HepG2 (cell line): ENCODE data around the gene FAF1. TPM values are rescaled to one million over a fixed set of nuclear protein-coding genes. Genes with fewer than 3 reads are reported as not detected.
"Not testable (repeated sequence)": the region's sequence is repeated elsewhere in the genome, so short reads cannot be mapped to it uniquely, and the experiment has no call there.

Experiments used
- ATAC-seq: fragments of 200-7000 bp; cut with Tn5 transposase; 3 replicates; pipeline ENCODE4 v1.9.1; 2020; ENCODE audit warnings: mild to moderate bottlenecking, moderate library complexity
- BruUV-seq: library from RNA; stranded (reverse); fragments of 400-500 nt; replicated peaks from 2 replicates; lab custom pipeline; 2021; lab: Mats Ljungman, UMichigan
- CTCF ChIA-PET: fragments of 300-600 bp; formaldehyde crosslinking; extraction: SDS; loops from one replicate; lab custom pipeline; 2021; ENCODE audit warnings: low total read pairs, inconsistent platforms, low intra/inter-chr PET ratio; lab: Yijun Ruan, JAX
- POLR2A ChIA-PET: fragments of 350-600 bp; sonication (Branson Sonifier 250); formaldehyde crosslinking; loops from one replicate; lab custom pipeline; 2020; ENCODE audit warnings: antibody characterized with exemption, inconsistent platforms; lab: Yijun Ruan, JAX
- DNase-seq: peaks from one replicate; pipeline ENCODE4 v3.0.0-alpha.2; 2015; ENCODE audit warnings: low spot score
- FAIRE-seq: peaks from 3 replicates; lab custom pipeline; 2011; peaks lifted over from hg19 to GRCh38; lab: Jason Lieb, UNC
- H2AFZ ChIP-seq: one replicate; pipeline ENCODE4 v1.6.1; 2011; ENCODE audit warnings: low read length, inconsistent platforms
- H3K27ac ChIP-seq: fragments of 300-600 bp; 3 replicates; pipeline ENCODE4 v1.8.0; 2011; ENCODE audit warnings: mixed run types, mild to moderate bottlenecking, mixed read lengths, low read length, inconsistent platforms; ENCODE audit not compliant: insufficient read depth; ENCODE audit errors: extremely low read length
- H3K27me3 ChIP-seq, 2 experiments: fragments of 200-600 bp in 1 of 2; 2 replicates in 1 of 2; 3 replicates in 1 of 2; pipeline versions ENCODE4 v1.6.0 to v1.8.0; 2011; ENCODE audit warnings: low read length in 2 of 2, mild to moderate bottlenecking in 2 of 2, moderate library complexity in 2 of 2, inconsistent platforms in 1 of 2; ENCODE audit not compliant: insufficient read depth in 2 of 2, control insufficient read depth in 1 of 2
- H3K36me3 ChIP-seq, 2 experiments: fragments of 200-600 bp in 1 of 2; replicated peaks in 1 of 2; 2 replicates in 1 of 2; 3 replicates in 1 of 2; pipeline versions ENCODE4 v1.5.1 to v1.8.0; 2011; ENCODE audit warnings: low read length in 2 of 2, inconsistent platforms in 1 of 2; ENCODE audit not compliant: insufficient read depth in 2 of 2, control insufficient read depth in 1 of 2
- H3K4me1 ChIP-seq: 2 replicates; pipeline ENCODE4 v1.5.1; 2012; ENCODE audit warnings: low read length, inconsistent platforms; ENCODE audit not compliant: insufficient read depth
- H3K4me2 ChIP-seq: 2 replicates; pipeline ENCODE4 v1.6.0; 2011; ENCODE audit warnings: low read depth, low read length, inconsistent platforms
- H3K4me3 ChIP-seq, 3 experiments: fragments of 200-600 bp in 1 of 3; sonication (generic), shearing (Covaris generic) in 1 of 3; replicated peaks in 1 of 3; 2 replicates each; pipeline ENCODE4 v1.5.1; 2011 to 2016; ENCODE audit warnings: low read length in 3 of 3, inconsistent platforms in 2 of 3, low read depth in 2 of 3, mild to moderate bottlenecking in 2 of 3, control low read depth in 1 of 3, mixed read lengths in 1 of 3; ENCODE audit not compliant: insufficient read depth in 1 of 3
- H3K79me2 ChIP-seq: one replicate; pipeline ENCODE4 v1.6.1; 2011; ENCODE audit warnings: low read length, inconsistent platforms; ENCODE audit not compliant: insufficient read depth
- H3K9ac ChIP-seq: 2 replicates; pipeline ENCODE4 v1.6.0; 2011; ENCODE audit warnings: mild to moderate bottlenecking, low read depth, low read length, inconsistent platforms; ENCODE audit not compliant: insufficient read depth
- H3K9me3 ChIP-seq: 2 replicates; pipeline ENCODE4 v1.5.1; 2012; ENCODE audit warnings: mild to moderate bottlenecking, low read length
- H4K20me1 ChIP-seq: 2 replicates; pipeline ENCODE4 v1.6.0; 2011; ENCODE audit warnings: inconsistent platforms, mild to moderate bottlenecking, low read length, moderate library complexity; ENCODE audit not compliant: insufficient read depth
- ARNTL ChIP-seq: sonication (generic); formaldehyde crosslinking; IDR thresholded peaks from 2 replicates; pipeline ENCODE4 v1.4.0; 2020; ENCODE audit warnings: mild to moderate bottlenecking, missing genetic modification reagents
- GATAD1 ChIP-seq: IDR thresholded peaks from 2 replicates; pipeline ENCODE4 v1.6.1; 2016; ENCODE audit warnings: missing genetic modification reagents, missing compliant biosample characterization
- MAFK ChIP-seq, 2 experiments: IDR thresholded peaks in 1 of 2; conservative IDR thresholded peaks in 1 of 2; 2 replicates each; pipeline ENCODE4 v1.6.1; 2011; ENCODE audit warnings: improper control_type of control experiment in 2 of 2, low read length in 2 of 2
- RORA ChIP-seq: sonication (generic); formaldehyde crosslinking; IDR thresholded peaks from 2 replicates; pipeline ENCODE4 v1.5.0; 2020; ENCODE audit warnings: mild to moderate bottlenecking, missing genetic modification reagents, moderate library complexity
- ZNF326 ChIP-seq: sonication (generic); formaldehyde crosslinking; IDR thresholded peaks from 2 replicates; pipeline ENCODE4 v1.4.0; 2020; ENCODE audit warnings: missing genetic modification reagents, borderline replicate concordance
- ZSCAN30 ChIP-seq: sonication (generic); formaldehyde crosslinking; IDR thresholded peaks from 2 replicates; pipeline ENCODE4 v1.5.0; 2020; ENCODE audit warnings: mild to moderate bottlenecking, missing genetic modification reagents
- WGBS: methylation state at CpG from one replicate; pipeline ENCODE4 v1.1.6; 2017; ENCODE audit warnings: low lambda C conversion rate; 5-methylcytosine and 5-hydroxymethylcytosine counted together
- in situ Hi-C: cut with HindIII; loops from 2 replicates; pipeline ENCODE4 v1.10.0; 2017; ENCODE audit warnings: low pct_unique_long_range_greater_than_20kb; ENCODE audit not compliant: extremely low pct_ligation_motif_present
- intact Hi-C: fragments of 100-400 bp; cut with micrococcal nuclease; formaldehyde crosslinking; loops from one replicate; pipeline ENCODE4 v1.10.0; 2022; ENCODE audit not compliant: unreplicated experiment
- polyA plus RNA-seq, 8 experiments: library from polyadenylated mRNA; depleted of rRNA in 3 of 8; stranded (reverse) in 7 of 8; unstranded in 1 of 8; fragments of >200 nt; fragmentation: Illumina TruSeq in 4 of 8; extraction: Trizol in 4 of 8; gene quantifications; 2 replicates each; pipeline versions ENCODE4 v1.2.1 to v1.2.3, GENCODE V29; 2011 to 2016; ENCODE audit warnings: low read depth in 4 of 8, missing spikeins in 1 of 8, mixed read lengths in 1 of 8; ENCODE audit not compliant: insufficient read depth in 1 of 8
- total RNA-seq, 5 experiments: library from RNA; depleted of rRNA; stranded (reverse); fragments of >200 nt; fragmentation: Illumina TruSeq; extraction: Trizol; gene quantifications; 2 replicates each; pipeline ENCODE4 v1.2.3, GENCODE V29; 2016; ENCODE audit warnings: low read depth in 1 of 5
- TF ChIP-seq, protein P1 (sequence below): sonication (generic); formaldehyde crosslinking; IDR thresholded peaks from 2 replicates; pipeline ENCODE4 v1.4.0; 2020; ENCODE audit warnings: low read depth, mild to moderate bottlenecking, missing genetic modification reagents

FAF1 gene
- total and polyA plus RNA-seq, 2 of the 13 experiments (the other 11 are each of a cell fraction or from before 2014, with no cell fraction given) = 19.4 to 63.3 TPM

DNA sequence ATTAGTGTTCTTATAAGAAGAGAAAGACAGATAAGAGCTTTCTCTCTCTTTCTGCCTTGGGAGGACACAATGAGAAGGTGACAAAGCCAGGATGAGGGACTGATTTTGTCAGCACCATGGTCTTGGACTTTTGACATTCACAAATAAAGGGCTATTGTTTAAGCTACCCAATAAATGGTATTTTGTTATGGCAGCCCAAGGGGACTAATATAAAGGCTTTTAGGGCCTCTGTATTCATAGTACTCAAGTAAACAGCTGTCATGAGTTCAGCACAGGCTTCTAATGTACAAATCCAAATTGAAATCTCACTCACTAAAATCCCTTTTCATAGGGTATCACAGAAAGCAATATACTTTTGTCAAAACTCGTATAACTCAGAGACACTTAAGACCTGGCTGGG lies 242.7 kb downstream of the FAF1 start:
- H3K4me3 ChIP-seq = no peak overlapping the region
- no peaks in the 10 kb centered on the region for H3K9me3 ChIP-seq
- ATAC-seq = no peak
- peak; percentile 1 for DNase-seq
- WGBS = 100% methylated on average over 1 of the region's 1 CpG
- no peaks in the 10 kb centered on the region for H3K4me1 ChIP-seq
- H2AFZ ChIP-seq = no peak overlapping the region
- no peaks in the 10 kb centered on the region for H4K20me1 ChIP-seq
- TF ChIP-seq ARNTL (CRISPR knock-in tag) (no peak), GATAD1 (CRISPR knock-in tag) (no peak), RORA (no peak), ZNF326 (CRISPR knock-in tag) (no peak), ZSCAN30 (CRISPR knock-in tag) (no peak)
- TF ChIP-seq, protein P1, sequence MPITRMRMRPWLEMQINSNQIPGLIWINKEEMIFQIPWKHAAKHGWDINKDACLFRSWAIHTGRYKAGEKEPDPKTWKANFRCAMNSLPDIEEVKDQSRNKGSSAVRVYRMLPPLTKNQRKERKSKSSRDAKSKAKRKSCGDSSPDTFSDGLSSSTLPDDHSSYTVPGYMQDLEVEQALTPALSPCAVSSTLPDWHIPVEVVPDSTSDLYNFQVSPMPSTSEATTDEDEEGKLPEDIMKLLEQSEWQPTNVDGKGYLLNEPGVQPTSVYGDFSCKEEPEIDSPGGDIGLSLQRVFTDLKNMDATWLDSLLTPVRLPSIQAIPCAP (CRISPR knock-in tag) = no peak
- intact Hi-C loops = no loop called here
- ChIA-PET POLR2A (no interaction called here), CTCF (no interaction called here)
- no peak overlapping the region for H3K27ac ChIP-seq
- no peaks in the 10 kb centered on the region for H3K27me3 ChIP-seq
- FAIRE-seq = no peak
- in situ Hi-C loops = loop anchor here (25.0 kb wide), 2 partner anchors 105 to 355 kb away; no protein-coding TSS in a partner anchor
- BruUV-seq = no TSS peak
- no peaks in the 10 kb centered on the region for H3K36me3 ChIP-seq
- no peak overlapping the region for H3K9ac ChIP-seq
- no peak overlapping the region for H3K4me2 ChIP-seq
- no peaks in the 10 kb centered on the region for H3K79me2 ChIP-seq

DNA sequence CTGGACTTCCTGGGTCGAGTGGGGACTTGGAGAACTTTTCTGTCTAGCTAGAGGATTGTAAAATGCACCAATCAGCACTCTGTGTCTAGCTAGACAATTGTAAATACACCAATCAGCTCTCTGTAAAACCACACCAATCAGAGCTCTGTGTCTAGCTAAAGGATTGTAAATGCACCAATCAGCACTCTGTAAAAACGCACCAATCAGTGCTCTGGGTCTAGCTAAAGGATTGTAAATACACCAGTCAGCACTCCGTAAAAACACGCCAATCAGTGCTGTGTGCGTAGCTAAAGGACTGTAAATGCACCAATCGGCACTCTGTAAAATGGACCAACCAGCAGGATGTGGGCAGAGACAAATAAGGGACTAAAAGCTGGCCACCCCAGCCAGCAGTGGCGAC lies 243.6 kb downstream of the FAF1 start:
- BruUV-seq, CTCF ChIA-PET, POLR2A ChIA-PET, H3K9ac ChIP-seq, ATAC-seq, FAIRE-seq, H3K4me2 ChIP-seq, H3K4me1 ChIP-seq, intact Hi-C loops, DNase-seq, H3K79me2 ChIP-seq, H3K36me3 ChIP-seq, H3K4me3 ChIP-seq, H3K27ac ChIP-seq, H4K20me1 ChIP-seq, H3K27me3 ChIP-seq, H3K9me3 ChIP-seq, H2AFZ ChIP-seq: not testable (repeated sequence)
- in situ Hi-C loops = loop anchor here (25.0 kb wide), 2 partner anchors 104 to 354 kb away; no protein-coding TSS in a partner anchor
- peak in 1 of 2 experiments; percentile 11; a peak in 2 of 4 replicates for TF ChIP-seq MAFK (conservative IDR thresholded peaks at IDR 0.05 in 1 of 2, IDR thresholded peaks at IDR 0.05 in 1 of 2; ENCODE audit: low read length in 2 of 2)
- WGBS = 98% methylated on average over 6 of the region's 7 CpGs
